Caco-2 (cell line): ENCODE data around the gene FUT8. TPM values are rescaled to one million over a fixed set of nuclear protein-coding genes. Genes with fewer than 3 reads are reported as not detected.

Experiments
- BruUV-seq: library from RNA; stranded (reverse); fragments of 400-500 nt; replicated peaks from 2 replicates; lab custom pipeline; 2021; lab: Mats Ljungman, UMichigan
- CTCF ChIA-PET: fragments of 300-600 bp; sonication (Branson Sonifier 250); formaldehyde crosslinking; loops from one replicate; lab custom pipeline; 2022; ENCODE audit warnings: antibody characterized with exemption; lab: Charles Lee
- POLR2A ChIA-PET: fragments of 300-600 bp; sonication (Branson Sonifier 250); formaldehyde crosslinking; loops from one replicate; lab custom pipeline; 2022; ENCODE audit warnings: antibody characterized with exemption; lab: Charles Lee
- DNase-seq, 2 experiments: peaks; one replicate each; pipeline versions ENCODE4 v3.0.0 to v3.0.0-alpha.2; 2020 to 2022
- H3K27me3 ChIP-seq: replicated peaks from 2 replicates; pipeline ENCODE4 v1.6.0; 2011; ENCODE audit warnings: low read length; ENCODE audit not compliant: control insufficient read depth, insufficient read depth
- H3K36me3 ChIP-seq: 2 replicates; pipeline ENCODE4 v1.5.1; 2011; ENCODE audit warnings: low read length; ENCODE audit not compliant: control insufficient read depth, insufficient read depth
- H3K4me1 ChIP-seq: fragments of 250-450 bp; sonication (Bioruptor Pico); 2 replicates; pipeline ENCODE4 v1.5.1; 2020; ENCODE audit warnings: mild to moderate bottlenecking
- H3K4me3 ChIP-seq: 2 replicates; pipeline ENCODE4 v1.5.1; 2011; ENCODE audit warnings: low read depth, mild to moderate bottlenecking, control low read depth, low read length
- H3K9me3 ChIP-seq: fragments of 250-450 bp; sonication (Bioruptor Pico); 2 replicates; pipeline ENCODE4 v1.5.1; 2020; ENCODE audit warnings: mild to moderate bottlenecking, moderate library complexity
- H3K27ac Mint-ChIP-seq: one replicate; pipeline ENCODE4 v1.8.0; 2022; ENCODE audit warnings: mixed read lengths; ENCODE audit not compliant: unreplicated experiment
- H3K27me3 Mint-ChIP-seq: one replicate; pipeline ENCODE4 v1.8.0; 2022; ENCODE audit warnings: mixed read lengths; ENCODE audit not compliant: insufficient read depth, unreplicated experiment
- H3K36me3 Mint-ChIP-seq: one replicate; pipeline ENCODE4 v1.8.0; 2022; ENCODE audit warnings: mild to moderate bottlenecking, mixed read lengths; ENCODE audit not compliant: insufficient read depth, unreplicated experiment
- H3K4me1 Mint-ChIP-seq: one replicate; pipeline ENCODE4 v1.8.0; 2022; ENCODE audit warnings: low read depth, mixed read lengths; ENCODE audit not compliant: unreplicated experiment
- H3K4me3 Mint-ChIP-seq: one replicate; pipeline ENCODE4 v1.8.0; 2022; ENCODE audit warnings: mild to moderate bottlenecking, moderate library complexity, mixed read lengths; ENCODE audit not compliant: unreplicated experiment
- H3K9me3 Mint-ChIP-seq: one replicate; pipeline ENCODE4 v1.8.0; 2022; ENCODE audit warnings: mixed read lengths; ENCODE audit not compliant: unreplicated experiment
- CTCF ChIP-seq, 2 experiments: fragments of 200-600 bp in 1 of 2; IDR thresholded peaks; 1 replicate in 1 of 2; 2 replicates in 1 of 2; pipeline versions ENCODE4 v1.5.1 to v1.8.0; 2011 to 2022; ENCODE audit warnings: antibody characterized with exemption in 1 of 2, control low read depth in 1 of 2, inconsistent platforms in 1 of 2, low read depth in 1 of 2, low read length in 1 of 2, mild to moderate bottlenecking in 1 of 2, moderate library complexity in 1 of 2; ENCODE audit not compliant: insufficient read depth in 1 of 2, severe bottlenecking in 1 of 2, unreplicated experiment in 1 of 2
- intact Hi-C: fragments of 100-400 bp; cut with micrococcal nuclease; formaldehyde crosslinking; loops from one replicate; pipeline ENCODE4 v1.10.0; 2022; ENCODE audit not compliant: unreplicated experiment
- total RNA-seq: library from RNA; stranded (reverse); gene quantifications from 2 replicates; pipeline ENCODE4 v1.2.3, GENCODE V29; 2022

The FUT8 gene
- total RNA-seq, 1 experiment from 2014 or later = 67.1 TPM

- CTCF ChIA-PET = no interaction called here
- Mint-ChIP-seq H3K9me3 (no peaks in the 10 kb centered on the region), H3K27ac (no peak overlapping the region)
These were observed 140.2 kb downstream of the FUT8 start for GRCh38 chr14:65552724-65553123.

GRCh38 chr14:65554837-65555236 is 142.3 kb downstream of the FUT8 start:
- Mint-ChIP-seq H3K27ac (no peak overlapping the region), H3K4me3 (no peak overlapping the region), H3K27me3 (no peaks in the 10 kb centered on the region), H3K36me3 (no peaks in the 10 kb centered on the region), H3K4me1 (no peaks in the 10 kb centered on the region), H3K9me3 (no peaks in the 10 kb centered on the region)
- Histone ChIP-seq H3K4me1 (peaks cover 18% of the 10 kb centered on the region), H3K36me3 (no peaks in the 10 kb centered on the region), H3K27me3 (no peaks in the 10 kb centered on the region), H3K4me3 (no peak overlapping the region), H3K9me3 (no peaks in the 10 kb centered on the region)
- intact Hi-C loops = no loop called here
- CTCF ChIA-PET = interaction anchor here (0.8 kb wide), 1 partner anchor 270 kb away, joined by 3 read pairs; no protein-coding TSS in a partner anchor
- no peak for DNase-seq
- BruUV-seq = no TSS peak
- TF ChIP-seq CTCF (IDR thresholded peaks at IDR 0.05; ENCODE audit: insufficient read depth in 1 of 2, low read depth in 1 of 2, low read length in 1 of 2, severe bottlenecking in 1 of 2, unreplicated experiment in 1 of 2) = no peak
- POLR2A ChIA-PET = no interaction called here

More at GRCh38 chr14:65552724-65553123, 140.2 kb downstream of the FUT8 start:
- intact Hi-C loops = no loop called here
- H3K4me1 ChIP-seq = peaks cover 18% of the 10 kb centered on the region
- Mint-ChIP-seq H3K27me3 (no peaks in the 10 kb centered on the region), H3K36me3 (no peaks in the 10 kb centered on the region), H3K4me3 (no peak overlapping the region), H3K4me1 (no peaks in the 10 kb centered on the region)
- no peaks in the 10 kb centered on the region for H3K27me3 ChIP-seq
- TF ChIP-seq CTCF (IDR thresholded peaks at IDR 0.05; ENCODE audit: insufficient read depth in 1 of 2, low read depth in 1 of 2, low read length in 1 of 2, severe bottlenecking in 1 of 2, unreplicated experiment in 1 of 2) = no peak
- no peak overlapping the region for H3K4me3 ChIP-seq
- BruUV-seq = no TSS peak
- H3K36me3 ChIP-seq = no peaks in the 10 kb centered on the region
- H3K9me3 ChIP-seq = no peaks in the 10 kb centered on the region
- POLR2A ChIA-PET = no interaction called here
- DNase-seq = no peak

GRCh38 chr14:65555358-65555757 is 142.8 kb downstream of the FUT8 start:
- CTCF ChIA-PET = no interaction called here
- DNase-seq = no peak
- no peaks in the 10 kb centered on the region for H3K9me3 ChIP-seq
- no peaks in the 10 kb centered on the region for H3K36me3 ChIP-seq
- Mint-ChIP-seq H3K4me3 (no peak overlapping the region), H3K27ac (no peak overlapping the region), H3K9me3 (no peaks in the 10 kb centered on the region), H3K27me3 (no peaks in the 10 kb centered on the region), H3K4me1 (no peaks in the 10 kb centered on the region), H3K36me3 (no peaks in the 10 kb centered on the region)
- intact Hi-C loops = no loop called here
- no TSS peak for BruUV-seq
- peaks cover 18% of the 10 kb centered on the region for H3K4me1 ChIP-seq
- POLR2A ChIA-PET = no interaction called here
- no peaks in the 10 kb centered on the region for H3K27me3 ChIP-seq
- TF ChIP-seq CTCF (IDR thresholded peaks at IDR 0.05; ENCODE audit: insufficient read depth in 1 of 2, low read depth in 1 of 2, low read length in 1 of 2, severe bottlenecking in 1 of 2, unreplicated experiment in 1 of 2) = no peak
- no peak overlapping the region for H3K4me3 ChIP-seq
